ENCODE data around the gene PKLR. TPM values are rescaled to one million over a fixed set of nuclear protein-coding genes. Genes with fewer than 3 reads are reported as not detected.

The PKLR gene
- total and polyA plus RNA-seq, 3 experiments from 2014 or later, result not detected

DNA sequence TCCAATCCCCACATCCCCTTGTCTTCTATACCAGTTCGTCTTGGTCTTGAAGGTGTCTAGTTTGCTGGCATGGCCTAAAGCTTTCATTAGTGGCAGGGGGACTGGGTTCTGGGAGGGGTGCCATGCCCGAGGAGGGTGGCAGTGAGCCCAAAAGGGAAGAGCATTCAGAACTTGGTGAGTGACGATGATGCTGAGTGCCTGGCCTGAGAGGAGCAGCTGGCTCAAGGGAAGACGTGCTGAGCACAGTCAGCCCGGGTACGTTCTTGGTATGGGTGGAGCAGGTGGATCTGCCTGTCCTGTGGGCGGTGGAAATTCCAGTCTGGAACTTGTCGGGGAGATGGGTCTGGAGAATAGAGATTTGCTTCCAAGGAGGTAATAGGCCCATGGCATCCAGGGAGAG lies 12.0 kb upstream of the PKLR start:
- no peak overlapping the region for H3K27ac ChIP-seq (ENCODE audit: low read depth, low read length)
- Mint-ChIP-seq H3K4me1 (peaks cover 18 to 28% (median 28%) of the 10 kb centered on the region in 3 donors), H3K4me3 (peak overlapping the region in 1 of 7 donors; percentile 18), H3K36me3 (peaks cover 0 to 55% (median 4%) of the 10 kb centered on the region in 3 donors), H3K27ac (no peak overlapping the region), H3K27me3 (no peaks in the 10 kb centered on the region), H3K9me3 (no peaks in the 10 kb centered on the region)
- H3K9me3 ChIP-seq (ENCODE audit: low read length), result no peaks in the 10 kb centered on the region
- ChIA-PET POLR2A (no interaction called here), CTCF (interaction anchor here (1.0 to 4.8 kb wide), 3 partner anchors 10 to 63 kb away, joined by 3 to 25 read pairs (median 3); no protein-coding TSS in a partner anchor)
- H3K36me3 ChIP-seq (ENCODE audit: insufficient read depth, low read length), result no peaks in the 10 kb centered on the region
- DNase-seq, result peak in 1 of 5 donors; percentile 30
- H3K27me3 ChIP-seq (ENCODE audit: insufficient read depth, low read length, poor library complexity, severe bottlenecking), result no peaks in the 10 kb centered on the region
- H3K4me3 ChIP-seq (ENCODE audit: low read length), result no peak overlapping the region
- H3K4me1 ChIP-seq (ENCODE audit: insufficient read depth, low read length), result peaks cover 15% of the 10 kb centered on the region

DNA sequence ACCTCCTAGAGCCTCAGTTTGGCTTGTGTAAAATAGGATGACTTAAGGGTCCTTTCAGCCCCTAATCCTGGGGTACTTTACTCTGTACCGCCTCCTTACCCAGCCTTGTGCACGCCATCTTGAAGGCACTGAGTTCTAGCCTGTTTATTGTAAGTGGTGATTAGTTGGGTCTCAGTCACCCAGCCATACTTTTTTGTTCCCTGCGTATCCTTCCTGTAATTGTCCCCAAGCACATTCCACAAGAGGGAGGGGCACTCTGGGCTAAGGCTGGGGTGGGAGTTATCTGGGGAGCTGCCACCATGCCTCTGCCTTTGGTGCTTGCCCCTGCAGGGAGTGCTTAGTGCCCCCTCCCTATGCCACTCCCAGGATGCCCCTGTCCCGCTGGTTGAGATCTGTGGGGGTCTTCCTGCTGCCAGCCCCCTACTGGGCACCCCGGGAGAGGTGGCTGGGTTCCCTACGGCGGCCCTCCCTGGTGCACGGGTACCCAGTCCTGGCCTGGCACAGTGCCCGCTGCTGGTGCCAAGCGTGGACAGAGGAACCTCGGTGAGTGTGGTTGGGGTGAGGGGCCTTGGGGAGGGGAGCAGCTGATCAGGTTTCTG lies 8.3 kb upstream of the PKLR start:
- Mint-ChIP-seq H3K36me3 (peaks cover 0 to 41% (median 4%) of the 10 kb centered on the region in 3 donors), H3K27me3 (no peaks in the 10 kb centered on the region), H3K4me3 (peak overlapping the region; percentile 88 to 98 (median 97)), H3K27ac (peak overlapping the region; percentile 67 to 99 (median 98)), H3K4me1 (peaks cover 20 to 34% (median 31%) of the 10 kb centered on the region in 3 donors), H3K9me3 (peaks cover 0 to 1% (median 0%) of the 10 kb centered on the region in 5 donors)
- POLR2A ChIA-PET, result no interaction called here
- peak overlapping the region; percentile 93 for H3K27ac ChIP-seq (ENCODE audit: low read depth, low read length)
- peaks cover 24% of the 10 kb centered on the region for H3K4me1 ChIP-seq (ENCODE audit: insufficient read depth, low read length)
- no peaks in the 10 kb centered on the region for H3K36me3 ChIP-seq (ENCODE audit: insufficient read depth, low read length)
- no peaks in the 10 kb centered on the region for H3K9me3 ChIP-seq (ENCODE audit: low read length)
- CTCF ChIA-PET, result interaction anchor here (4.8 kb wide), 1 partner anchor 14 kb away, joined by 25 read pairs; no protein-coding TSS in a partner anchor
- no peak for DNase-seq
- no peaks in the 10 kb centered on the region for H3K27me3 ChIP-seq (ENCODE audit: insufficient read depth, low read length, poor library complexity, severe bottlenecking)
- H3K4me3 ChIP-seq (ENCODE audit: low read length), result peak overlapping the region; percentile 94

DNA sequence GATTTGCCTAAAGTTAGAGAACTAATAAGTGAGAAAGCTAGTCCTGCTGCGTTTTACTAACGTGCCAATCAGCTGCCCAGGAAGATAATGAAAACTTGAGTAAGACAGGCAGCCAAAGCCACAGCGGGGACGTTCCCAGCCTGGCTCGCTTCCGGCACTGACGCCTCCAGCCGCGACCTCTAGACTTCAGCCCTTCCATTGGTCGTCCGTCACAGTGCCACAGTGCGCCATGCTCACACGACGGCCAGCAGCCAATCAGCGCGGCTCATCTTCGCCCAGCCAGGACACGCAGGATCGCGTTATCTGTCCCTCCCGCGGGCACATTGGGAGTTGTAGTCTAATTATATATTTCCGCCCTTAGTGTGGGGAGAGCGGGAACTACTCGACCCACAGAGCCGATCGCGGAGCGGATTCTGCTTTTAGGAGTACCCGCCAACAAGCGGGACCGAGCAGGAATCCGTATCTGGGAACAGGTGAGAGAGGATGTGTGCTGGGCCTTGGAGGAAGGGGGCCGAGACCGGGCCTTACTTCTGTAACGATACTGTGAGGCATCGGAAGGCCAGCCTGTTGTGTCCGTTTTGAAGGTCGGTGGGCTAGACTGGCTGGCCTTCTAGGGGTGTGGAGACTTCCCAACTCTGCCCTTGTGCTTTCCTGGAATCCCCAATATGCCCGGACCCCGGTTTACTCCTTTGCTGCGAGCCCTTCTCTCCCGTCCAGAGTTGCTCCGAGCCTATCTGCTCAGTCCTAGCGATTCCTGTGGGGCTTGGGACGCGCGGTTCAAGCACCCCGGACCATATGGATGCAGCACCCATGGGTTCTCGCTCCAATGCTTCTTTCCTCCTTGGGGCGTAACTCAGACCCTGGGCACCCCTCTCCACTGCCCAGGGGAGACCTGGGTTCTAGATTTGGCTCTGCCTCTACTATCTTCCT lies 7.5 kb upstream of the PKLR start, which contains the start of gene FDPS:
Gene FDPS (plus strand): TSS at position 374 of the 930 bp plus-strand sequence. CDS start 924 bp downstream, outside the sequence.
- Histone ChIP-seq H3K36me3 (ENCODE audit: insufficient read depth, low read length) (no peaks in the 10 kb centered on the region), H3K27me3 (ENCODE audit: insufficient read depth, low read length, poor library complexity, severe bottlenecking) (no peaks in the 10 kb centered on the region), H3K4me1 (ENCODE audit: insufficient read depth, low read length) (peaks cover 24% of the 10 kb centered on the region), H3K27ac (ENCODE audit: low read depth, low read length) (peak within 1 kb of the TSS; percentile 93), H3K4me3 (ENCODE audit: low read length) (peak within 1 kb of the TSS; percentile 94), H3K9me3 (ENCODE audit: low read length) (no peaks in the 10 kb centered on the region)
- Mint-ChIP-seq H3K36me3 (peaks cover 0 to 38% (median 4%) of the 10 kb centered on the region in 3 donors), H3K4me3 (peak within 1 kb of the TSS; percentile 88 to 98 (median 97)), H3K9me3 (peaks cover 0 to 1% (median 0%) of the 10 kb centered on the region in 5 donors), H3K27me3 (no peaks in the 10 kb centered on the region), H3K27ac (peak within 1 kb of the TSS; percentile 85 to 99 (median 98)), H3K4me1 (peaks cover 20 to 34% (median 31%) of the 10 kb centered on the region in 3 donors)
- POLR2A ChIA-PET, result interaction anchor here (0.7 to 1.9 kb wide), 4 partner anchors 12 to 499 kb away, joined by 3 to 11 read pairs (median 6); partner anchors contain the start of genes CLK2 and RUSC1
- DNase-seq, result peak; percentile 96 to 98 (median 97)
- CTCF ChIA-PET, result interaction anchor here (0.7 to 2.5 kb wide), 6 partner anchors 9 to 276 kb away, joined by 3 to 23 read pairs (median 4); partner anchors contain the start of gene KRTCAP2

DNA sequence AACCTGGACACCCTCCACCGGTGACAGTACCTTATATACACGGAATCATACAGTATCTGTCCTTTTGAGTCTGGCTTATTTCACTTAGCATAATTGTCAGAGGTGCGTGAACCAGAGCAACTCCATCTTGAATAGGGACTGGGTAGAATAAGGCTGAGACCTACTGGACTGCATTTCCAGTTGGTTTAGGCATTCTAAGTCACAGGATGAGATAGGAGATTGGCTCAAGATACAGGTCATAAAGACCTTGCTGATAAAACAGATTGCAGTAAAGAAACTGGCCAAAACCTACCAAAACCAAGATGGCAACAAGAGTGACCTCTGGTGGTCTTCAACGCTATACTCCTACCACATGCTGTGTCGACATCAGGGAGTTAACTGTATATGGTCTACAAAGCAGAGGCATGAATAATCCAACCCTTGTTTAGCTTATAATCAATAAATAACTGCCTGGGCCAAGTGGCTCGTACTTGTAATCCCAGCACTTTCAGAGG lies 6.1 kb upstream of the PKLR start:
- POLR2A ChIA-PET, result interaction anchor here (1.5 to 1.9 kb wide), 2 partner anchors 14 to 34 kb away, joined by 3 to 11 read pairs; partner anchors contain the start of genes CLK2 and RUSC1
- H3K4me1 Mint-ChIP-seq, result peaks cover 20 to 34% (median 31%) of the 10 kb centered on the region in 3 donors
- CTCF ChIA-PET, result interaction anchor here (0.9 to 2.5 kb wide), 5 partner anchors 7 to 277 kb away, joined by 3 to 23 read pairs (median 4); no protein-coding TSS in a partner anchor
- no peaks in the 10 kb centered on the region for H3K36me3 ChIP-seq (ENCODE audit: insufficient read depth, low read length)
- peak overlapping the region; percentile 5 to 59 (median 15) for H3K4me3 Mint-ChIP-seq
- peak overlapping the region; percentile 93 for H3K27ac ChIP-seq (ENCODE audit: low read depth, low read length)
- H3K27ac Mint-ChIP-seq, result peak overlapping the region in 7 of 8 donors; percentile 54 to 99 (median 85)
- peaks cover 2 to 5% of the 10 kb centered on the region in 2 donors for H3K27me3 Mint-ChIP-seq
- DNase-seq, result no peak
- peaks cover 24% of the 10 kb centered on the region for H3K4me1 ChIP-seq (ENCODE audit: insufficient read depth, low read length)
- peaks cover 0 to 26% (median 1%) of the 10 kb centered on the region in 3 donors for H3K36me3 Mint-ChIP-seq
- no peaks in the 10 kb centered on the region for H3K27me3 ChIP-seq (ENCODE audit: insufficient read depth, low read length, poor library complexity, severe bottlenecking)
- H3K4me3 ChIP-seq (ENCODE audit: low read length), result peak overlapping the region; percentile 94
- H3K9me3 Mint-ChIP-seq, result peaks cover 0 to 1% (median 0%) of the 10 kb centered on the region in 5 donors
- H3K9me3 ChIP-seq (ENCODE audit: low read length), result no peaks in the 10 kb centered on the region

DNA sequence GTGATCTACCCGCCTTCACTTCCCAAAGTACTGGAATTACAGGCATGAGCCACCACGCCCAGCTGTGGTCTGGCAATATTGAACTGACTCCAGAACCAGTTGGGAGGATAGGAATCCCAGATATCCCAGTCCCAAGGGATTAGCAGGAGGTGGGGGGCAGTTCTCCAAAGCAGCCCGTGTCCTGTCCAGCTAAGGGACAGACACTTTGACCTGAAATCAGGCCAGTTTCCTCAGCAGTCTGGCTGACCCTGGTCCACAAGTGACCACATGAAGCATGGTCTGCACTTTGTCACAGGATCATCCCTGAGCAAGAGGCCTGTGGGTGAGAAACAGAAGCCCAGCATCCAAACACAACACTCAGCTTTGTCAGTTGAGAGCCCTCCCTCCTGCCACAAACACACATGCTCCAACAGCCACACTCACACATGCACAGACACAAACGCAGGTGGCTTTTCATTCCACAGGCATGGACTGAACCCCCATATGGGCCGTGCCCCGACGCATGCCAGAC lies 4.7 kb upstream of the PKLR start:
- ChIA-PET POLR2A (interaction anchor here (0.7 kb wide), 1 partner anchor 215 kb away, joined by 5 read pairs; no protein-coding TSS in a partner anchor), CTCF (interaction anchor here (0.7 to 1.2 kb wide), 2 partner anchors 55 to 645 kb away, joined by 3 to 4 read pairs; no protein-coding TSS in a partner anchor)
- peaks cover 16 to 29% (median 26%) of the 10 kb centered on the region in 3 donors for H3K4me1 Mint-ChIP-seq
- peak in 1 of 5 donors; percentile 33 for DNase-seq
- H3K36me3 Mint-ChIP-seq, result peaks cover 0 to 15% (median 1%) of the 10 kb centered on the region in 3 donors
- H3K9me3 Mint-ChIP-seq, result peaks cover 0 to 1% (median 0%) of the 10 kb centered on the region in 5 donors
- H3K4me3 ChIP-seq (ENCODE audit: low read length), result no peak overlapping the region
- H3K27ac ChIP-seq (ENCODE audit: low read depth, low read length), result no peak overlapping the region
- no peaks in the 10 kb centered on the region for H3K9me3 ChIP-seq (ENCODE audit: low read length)
- peaks cover 2 to 8% of the 10 kb centered on the region in 2 donors for H3K27me3 Mint-ChIP-seq
- peaks cover 24% of the 10 kb centered on the region for H3K4me1 ChIP-seq (ENCODE audit: insufficient read depth, low read length)
- peak overlapping the region in 6 of 8 donors; percentile 18 to 76 (median 43) for H3K27ac Mint-ChIP-seq
- H3K27me3 ChIP-seq (ENCODE audit: insufficient read depth, low read length, poor library complexity, severe bottlenecking), result no peaks in the 10 kb centered on the region
- peak overlapping the region in 2 of 7 donors; percentile 41 for H3K4me3 Mint-ChIP-seq
- no peaks in the 10 kb centered on the region for H3K36me3 ChIP-seq (ENCODE audit: insufficient read depth, low read length)

DNA sequence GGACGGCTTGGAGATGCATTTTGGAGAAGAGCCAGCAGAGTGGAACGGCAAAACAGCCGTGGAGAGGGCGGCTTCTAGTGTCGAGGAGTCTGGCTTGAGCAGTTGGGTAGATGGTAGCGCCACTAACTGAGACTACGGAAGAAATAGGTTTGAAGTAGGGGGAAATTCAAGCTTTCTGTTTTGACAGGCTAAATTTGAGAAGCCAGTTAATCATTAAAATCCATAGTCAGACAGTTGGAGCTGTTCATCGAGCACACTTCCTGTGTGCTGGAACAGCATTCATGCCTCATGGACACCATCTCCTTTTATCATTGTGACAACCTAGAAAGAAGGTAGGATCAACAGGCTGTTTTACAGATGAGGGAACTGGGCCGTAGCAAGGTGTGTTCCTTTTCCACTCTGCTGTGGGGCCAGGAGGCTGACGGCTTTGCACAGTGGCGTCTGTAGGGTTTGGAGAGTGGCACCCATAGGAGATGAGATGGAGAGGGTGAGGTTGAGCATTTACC lies 3.4 kb upstream of the PKLR start:
- H3K4me1 Mint-ChIP-seq, result peaks cover 11 to 17% (median 14%) of the 10 kb centered on the region in 3 donors
- H3K27me3 Mint-ChIP-seq, result peaks cover 2 to 8% of the 10 kb centered on the region in 2 donors

More for the DNA sequence above, 3.4 kb upstream of the PKLR start:
- Histone ChIP-seq H3K4me1 (ENCODE audit: insufficient read depth, low read length) (peaks cover 13% of the 10 kb centered on the region), H3K36me3 (ENCODE audit: insufficient read depth, low read length) (no peaks in the 10 kb centered on the region), H3K9me3 (ENCODE audit: low read length) (no peaks in the 10 kb centered on the region), H3K27ac (ENCODE audit: low read depth, low read length) (no peak overlapping the region), H3K27me3 (ENCODE audit: insufficient read depth, low read length, poor library complexity, severe bottlenecking) (no peaks in the 10 kb centered on the region), H3K4me3 (ENCODE audit: low read length) (no peak overlapping the region)
- Mint-ChIP-seq H3K9me3 (peaks cover 0 to 1% (median 0%) of the 10 kb centered on the region in 5 donors), H3K27ac (peak overlapping the region in 4 of 8 donors; percentile 18 to 60 (median 48)), H3K36me3 (peaks cover 0 to 8% (median 1%) of the 10 kb centered on the region in 3 donors), H3K4me3 (no peak overlapping the region)
- DNase-seq, result no peak
- ChIA-PET POLR2A (no interaction called here), CTCF (interaction anchor here (1.2 kb wide), 1 partner anchor 54 kb away, joined by 4 read pairs; no protein-coding TSS in a partner anchor)
